HFF-Myc (cell line): ENCODE measurements around the gene EDRF1.

Experiments used
- DNase-seq: peaks from one replicate; pipeline ENCODE4 v3.0.0-alpha.2; 2011; ENCODE audit warnings: low read depth; ENCODE audit errors: extremely low read depth
- H3K4me3 ChIP-seq: replicated peaks from 2 replicates; pipeline ENCODE4 v1.5.1; 2011; ENCODE audit warnings: low read depth, mild to moderate bottlenecking, control low read depth, low read length
- TF ChIP-seq, protein P1 (sequence below): IDR thresholded peaks from 2 replicates; pipeline ENCODE4 v1.5.1; 2012; ENCODE audit warnings: mild to moderate bottlenecking, low read depth, low read length, control low read depth; ENCODE audit errors: missing control alignments

The EDRF1 gene

DNA sequence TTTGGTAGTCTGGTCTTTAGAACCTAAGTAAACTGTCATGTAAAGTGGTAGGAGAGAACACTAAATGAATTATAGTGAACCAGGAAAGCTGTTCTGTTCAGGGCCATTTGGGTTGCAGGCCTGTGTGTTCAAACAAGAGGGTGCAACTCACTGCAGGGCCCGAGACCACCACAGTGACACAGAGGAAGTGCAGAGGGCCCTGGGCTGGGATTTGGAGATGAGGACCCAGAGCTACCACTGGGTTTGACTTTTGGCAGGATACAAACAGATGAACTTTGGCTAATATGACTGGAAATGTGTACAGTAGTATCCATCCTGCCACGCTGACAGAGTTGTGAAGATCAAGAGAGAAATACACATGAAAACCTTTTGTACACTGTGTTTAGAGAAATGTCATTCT, 46.3 kb downstream of the EDRF1 start:
- DNase-seq = no peak
- H3K4me3 ChIP-seq = no peak overlapping the region
- TF ChIP-seq, protein P1, sequence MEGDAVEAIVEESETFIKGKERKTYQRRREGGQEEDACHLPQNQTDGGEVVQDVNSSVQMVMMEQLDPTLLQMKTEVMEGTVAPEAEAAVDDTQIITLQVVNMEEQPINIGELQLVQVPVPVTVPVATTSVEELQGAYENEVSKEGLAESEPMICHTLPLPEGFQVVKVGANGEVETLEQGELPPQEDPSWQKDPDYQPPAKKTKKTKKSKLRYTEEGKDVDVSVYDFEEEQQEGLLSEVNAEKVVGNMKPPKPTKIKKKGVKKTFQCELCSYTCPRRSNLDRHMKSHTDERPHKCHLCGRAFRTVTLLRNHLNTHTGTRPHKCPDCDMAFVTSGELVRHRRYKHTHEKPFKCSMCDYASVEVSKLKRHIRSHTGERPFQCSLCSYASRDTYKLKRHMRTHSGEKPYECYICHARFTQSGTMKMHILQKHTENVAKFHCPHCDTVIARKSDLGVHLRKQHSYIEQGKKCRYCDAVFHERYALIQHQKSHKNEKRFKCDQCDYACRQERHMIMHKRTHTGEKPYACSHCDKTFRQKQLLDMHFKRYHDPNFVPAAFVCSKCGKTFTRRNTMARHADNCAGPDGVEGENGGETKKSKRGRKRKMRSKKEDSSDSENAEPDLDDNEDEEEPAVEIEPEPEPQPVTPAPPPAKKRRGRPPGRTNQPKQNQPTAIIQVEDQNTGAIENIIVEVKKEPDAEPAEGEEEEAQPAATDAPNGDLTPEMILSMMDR = no peak

DNA sequence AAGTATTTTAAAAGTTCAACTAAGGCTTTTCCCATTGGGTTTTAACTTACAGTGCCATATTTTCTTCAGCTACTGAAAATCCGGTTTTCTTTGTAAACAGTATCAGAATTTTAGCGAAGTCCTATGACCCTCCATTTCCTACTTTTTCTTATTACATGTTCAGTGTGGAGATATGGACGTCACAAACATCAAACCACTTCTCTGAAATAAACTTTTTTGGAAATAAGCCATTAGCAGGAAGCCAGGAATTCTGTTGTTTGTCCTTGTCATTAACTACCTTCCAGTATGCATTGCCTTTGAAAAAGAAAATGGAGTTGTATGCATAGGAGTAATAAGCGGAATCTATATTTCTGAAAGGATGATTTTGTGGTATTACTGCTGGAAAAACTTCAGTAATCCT, 47.0 kb downstream of the EDRF1 start:
- no peak overlapping the region for H3K4me3 ChIP-seq
- no peak for DNase-seq
- TF ChIP-seq, protein P1 = no peak

DNA sequence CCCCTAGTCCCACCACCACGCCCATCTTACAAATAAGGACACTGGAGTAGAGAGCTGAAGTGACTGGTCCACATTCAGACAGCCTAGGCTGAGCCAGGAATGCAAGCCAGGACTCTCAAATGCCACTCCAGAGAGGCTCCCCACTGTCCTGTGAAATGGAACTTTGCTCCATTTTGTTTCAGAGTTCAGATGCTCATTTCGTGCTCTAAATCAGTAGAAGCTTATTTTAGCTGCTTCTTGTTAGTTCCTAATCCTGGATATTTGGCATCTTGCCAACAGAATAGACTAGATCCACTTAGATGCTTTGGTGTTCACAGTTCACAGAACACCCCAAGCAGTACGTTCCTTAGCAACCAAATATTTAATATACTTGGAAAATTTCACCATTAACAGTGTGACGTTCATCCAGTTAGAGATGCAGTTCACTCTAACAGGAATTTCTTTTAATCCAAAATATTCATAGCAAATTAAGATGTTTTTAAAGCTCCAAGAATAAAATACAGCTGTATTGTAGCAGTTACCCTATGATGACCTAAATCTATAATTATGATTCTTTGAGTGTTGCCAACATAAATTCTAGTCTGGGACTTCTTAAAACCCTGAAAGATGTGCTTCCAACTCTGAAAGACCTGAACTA, 48.8 kb downstream of the EDRF1 start:
- TF ChIP-seq, protein P1 = no peak
- H3K4me3 ChIP-seq = no peak overlapping the region
- no peak for DNase-seq

DNA sequence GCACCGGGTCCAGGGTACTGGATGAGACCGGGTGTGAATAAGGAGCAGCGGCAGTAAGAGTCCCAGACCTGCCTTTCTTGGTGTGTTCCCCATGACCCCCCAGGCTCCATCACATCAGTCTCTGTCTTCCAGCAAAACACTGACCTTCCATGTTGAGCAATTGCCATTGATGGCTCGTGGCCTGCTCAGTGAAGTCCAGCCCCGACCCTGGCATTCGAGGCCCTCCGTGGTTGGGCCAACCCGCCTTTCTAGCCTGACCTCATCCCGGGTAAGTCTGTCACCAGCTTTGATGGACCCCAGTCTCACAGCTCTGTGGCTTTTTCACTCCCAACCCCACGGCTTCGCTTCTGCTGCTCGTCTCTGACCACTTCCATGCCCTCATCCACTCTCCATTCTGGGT, 49.7 kb downstream of the EDRF1 start:
- DNase-seq = no peak
- TF ChIP-seq, protein P1 = no peak
- no peak overlapping the region for H3K4me3 ChIP-seq

DNA sequence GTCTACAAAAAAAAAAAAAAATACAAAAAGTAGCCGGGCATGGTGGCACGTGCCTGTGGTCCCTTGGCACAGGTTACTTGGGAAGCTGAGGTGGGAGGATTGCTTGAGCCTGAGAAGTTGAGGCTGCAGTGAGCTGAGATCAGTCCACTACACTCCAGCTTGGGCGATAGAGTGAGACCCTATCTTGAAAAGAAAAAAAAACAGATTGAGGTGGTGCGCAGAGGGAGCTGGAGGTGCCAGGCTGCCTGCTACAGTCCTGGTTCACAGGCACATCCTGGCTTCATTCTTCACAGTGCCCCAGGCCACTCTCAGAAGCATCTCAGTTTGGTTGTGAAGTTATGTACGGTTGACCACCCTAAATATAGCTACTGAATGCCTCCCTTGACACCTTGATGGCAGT, 51.3 kb downstream of the EDRF1 start:
- no peak overlapping the region for H3K4me3 ChIP-seq
- DNase-seq = no peak
- TF ChIP-seq, protein P1 = no peak

DNA sequence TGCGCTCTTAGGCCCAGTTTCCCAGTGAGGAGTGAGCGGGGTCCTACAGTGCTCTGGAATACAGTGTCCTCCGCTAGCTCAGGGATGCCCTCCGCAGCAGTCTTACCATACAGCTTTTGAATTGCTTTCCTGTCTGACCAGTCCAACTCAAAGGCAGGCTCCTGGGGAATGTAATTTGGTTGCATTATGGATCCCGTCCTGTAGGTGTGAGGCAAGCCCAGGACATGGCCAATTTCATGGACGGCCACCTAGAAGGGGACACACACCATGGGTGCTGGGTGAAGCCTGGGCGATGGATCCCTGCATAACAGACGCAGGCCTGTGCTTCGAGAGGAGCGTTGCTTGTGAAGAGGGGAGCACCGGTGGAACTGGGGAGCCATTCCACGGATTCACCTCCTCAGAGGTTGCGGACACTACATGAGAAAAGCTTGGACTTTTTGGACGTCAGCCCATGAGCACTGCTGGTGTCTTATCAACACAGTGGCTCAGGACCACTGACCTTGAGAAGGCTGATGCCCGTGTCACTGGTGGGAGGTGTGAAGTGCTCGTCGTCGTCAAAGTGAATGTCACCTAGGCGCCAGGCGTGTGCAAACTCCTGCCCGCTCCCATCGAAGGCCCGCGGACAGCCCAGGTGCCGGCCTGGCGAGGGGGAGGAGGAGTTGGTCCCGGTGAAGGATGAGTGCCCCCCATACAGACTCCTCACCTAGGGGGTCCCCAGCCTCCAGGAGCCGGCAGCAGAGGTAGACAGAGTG, 52.8 kb downstream of the EDRF1 start:
- TF ChIP-seq, protein P1 = no peak
- no peak for DNase-seq
- no peak overlapping the region for H3K4me3 ChIP-seq
